NCI-H226 (cell line): ENCODE measurements around the gene CS.
"Not testable (repeated sequence)": the region's sequence is repeated elsewhere in the genome, so short reads cannot be mapped to it uniquely, and the experiment has no call there.

Source experiments
- DNase-seq: peaks from one replicate; pipeline ENCODE4 v3.0.0-alpha.2; 2015

CS gene

DNA sequence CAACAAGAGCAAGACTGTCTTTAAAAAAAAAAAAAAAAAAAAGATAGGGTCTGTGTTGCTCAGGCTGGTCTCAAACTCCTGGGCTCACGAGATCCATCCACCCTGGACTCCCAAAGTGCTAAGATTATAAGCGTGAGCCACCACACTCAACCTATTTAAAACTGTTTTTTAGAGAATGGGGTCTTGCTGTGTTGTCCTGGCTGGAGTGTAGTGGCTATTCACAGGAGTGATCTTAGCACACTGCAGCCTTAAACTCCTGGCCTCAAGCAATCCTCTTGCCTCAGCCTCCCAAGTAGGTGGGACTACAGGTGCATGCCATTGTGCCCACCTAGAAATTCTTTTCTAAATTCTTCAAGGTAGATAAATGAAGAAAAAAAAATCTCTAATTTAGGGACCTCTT is 25.8 kb downstream of the CS start:
- DNase-seq = no peak

DNA sequence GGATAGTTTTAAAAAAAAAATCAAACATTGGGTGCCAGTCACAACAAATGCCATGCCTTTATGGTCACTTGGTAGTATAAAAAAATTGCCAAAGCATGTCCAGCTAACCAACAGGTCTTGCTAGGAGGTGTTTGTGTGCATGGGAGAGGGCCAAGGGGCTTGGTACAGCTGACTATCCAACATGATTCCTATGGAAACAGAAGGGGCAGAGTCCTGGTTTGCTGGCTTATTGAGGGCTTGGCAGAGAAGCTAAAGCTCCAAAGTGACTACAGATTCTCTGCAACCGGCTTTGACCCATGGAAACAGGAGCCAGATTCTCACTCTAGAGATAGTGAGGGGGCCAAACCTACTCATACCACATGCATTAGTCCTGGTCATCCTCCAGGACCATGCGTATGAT is 27.7 kb downstream of the CS start:
- not testable (repeated sequence) for DNase-seq

DNA sequence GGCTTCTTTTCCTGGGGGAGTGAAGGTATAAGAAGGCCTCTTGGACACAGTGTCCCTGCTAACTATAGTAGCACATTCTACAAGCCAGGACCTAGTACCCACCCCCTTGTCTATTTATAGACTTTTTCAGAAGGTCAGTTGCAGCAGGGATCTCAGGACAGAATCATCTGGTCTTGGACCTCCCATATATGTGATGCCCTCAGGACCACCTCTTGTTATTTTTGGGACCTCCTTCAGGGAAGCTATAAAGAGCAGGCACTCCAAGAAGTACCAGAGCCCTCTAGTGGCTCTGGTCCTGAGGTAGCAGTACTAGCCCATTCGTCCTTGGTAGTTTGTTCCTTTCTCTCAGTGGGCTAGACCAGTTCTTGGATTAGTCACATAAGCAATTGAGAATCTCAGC is 29.1 kb downstream of the CS start:
- DNase-seq = peak; percentile 29

DNA sequence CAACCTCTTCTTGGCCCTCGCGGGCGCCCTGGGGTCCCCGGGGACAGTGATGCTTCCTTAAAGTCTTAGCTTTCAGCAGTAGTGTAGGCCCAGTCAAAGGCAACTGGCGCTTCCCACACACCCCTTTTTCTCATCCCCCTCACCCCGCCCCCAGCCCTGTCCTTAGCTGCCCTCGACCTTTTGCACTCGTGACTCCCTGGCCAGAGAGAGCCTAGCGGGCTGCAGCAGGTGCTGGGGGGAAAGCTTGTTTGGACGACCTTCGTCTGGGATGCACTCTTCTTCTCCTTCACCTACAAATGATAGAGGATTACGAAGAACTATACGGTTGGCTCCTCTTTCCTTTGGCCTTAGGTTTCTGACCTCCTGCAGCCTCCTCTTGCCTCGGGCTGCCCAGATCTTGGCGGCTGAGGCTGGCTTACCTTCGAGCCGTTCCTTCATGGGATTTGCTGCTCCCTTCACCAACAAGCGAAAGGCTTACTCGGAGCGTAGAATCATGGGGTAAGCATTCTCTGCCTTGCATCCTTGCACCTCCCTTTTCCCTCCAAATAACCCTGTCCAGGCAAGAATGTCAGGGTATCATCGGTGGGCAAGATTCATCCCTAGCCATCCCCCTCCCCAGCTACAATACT is 32.6 kb downstream of the CS start:
- DNase-seq = no peak

DNA sequence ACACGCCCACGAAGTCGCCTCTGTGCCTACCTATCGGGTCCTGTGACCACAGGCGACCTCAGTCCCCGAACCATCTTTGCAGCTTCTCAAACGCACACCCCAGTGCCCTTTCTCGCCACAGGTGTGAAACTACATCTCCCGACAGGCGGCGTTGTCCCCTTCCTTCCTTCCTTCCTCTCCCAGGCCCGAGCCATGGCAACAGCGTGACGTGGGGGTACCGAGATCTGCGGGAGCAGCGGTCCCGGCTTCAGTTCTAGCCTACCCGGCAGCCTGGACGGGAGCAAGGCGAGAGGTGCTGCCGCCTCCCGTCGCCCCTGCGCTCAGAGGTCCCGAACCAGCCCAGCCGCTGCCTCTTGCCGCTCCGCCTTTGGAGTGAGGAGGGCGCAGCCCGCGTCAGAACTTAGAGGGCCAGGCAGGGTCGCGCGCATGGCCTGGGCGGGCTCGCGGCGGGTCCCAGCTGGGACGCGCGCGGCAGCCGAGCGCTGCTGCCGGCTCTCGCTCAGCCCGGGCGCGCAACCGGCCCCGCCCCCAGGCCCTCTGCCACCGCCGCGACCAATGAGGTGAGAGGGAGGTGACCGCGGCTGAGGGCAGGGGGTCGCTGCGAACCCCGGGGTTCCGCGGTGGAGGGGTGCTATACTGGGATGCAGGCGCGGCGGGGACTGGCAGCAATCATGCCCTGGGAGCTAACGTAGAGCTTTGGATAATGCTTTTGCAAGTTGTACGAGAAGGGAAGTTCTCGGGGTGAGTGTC is 33.3 kb downstream of the CS start, which contains the start of gene COQ10A:
TSS of gene COQ10A (plus strand) at position 250 of the 750 bp plus-strand sequence. CDS start at position 427, 177 bp downstream.
- peak; percentile 77 for DNase-seq

DNA sequence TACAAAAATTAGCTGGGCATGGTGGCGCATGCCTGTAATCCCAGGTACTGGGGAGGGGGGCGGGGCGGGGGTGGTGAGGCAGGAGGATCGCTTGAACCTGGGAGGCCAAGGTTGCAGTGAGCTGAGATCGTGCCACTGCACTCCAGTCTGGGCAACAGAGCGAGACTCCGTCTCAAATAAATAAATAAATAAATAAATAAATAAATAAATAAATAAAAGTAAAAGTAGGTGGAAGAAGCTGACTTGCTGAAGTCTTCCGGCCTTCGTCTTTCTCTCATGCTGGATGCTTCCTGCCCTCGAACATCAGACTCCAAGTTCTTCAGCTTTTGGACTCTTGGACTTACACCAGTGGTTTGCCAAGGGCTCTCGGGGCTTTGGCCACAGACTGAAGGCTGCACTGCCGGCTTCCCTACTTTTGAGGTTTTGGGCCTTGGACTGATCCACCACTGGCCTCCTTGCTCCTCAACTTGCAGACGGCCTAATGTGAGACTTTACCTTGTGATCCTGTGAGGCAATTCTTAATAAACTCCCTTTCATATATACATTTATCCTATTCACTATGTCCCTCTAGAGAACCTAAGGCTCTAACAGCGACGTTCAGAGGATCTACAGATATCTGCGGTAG is 34.0 kb downstream of the CS start:
- not testable (repeated sequence) for DNase-seq

DNA sequence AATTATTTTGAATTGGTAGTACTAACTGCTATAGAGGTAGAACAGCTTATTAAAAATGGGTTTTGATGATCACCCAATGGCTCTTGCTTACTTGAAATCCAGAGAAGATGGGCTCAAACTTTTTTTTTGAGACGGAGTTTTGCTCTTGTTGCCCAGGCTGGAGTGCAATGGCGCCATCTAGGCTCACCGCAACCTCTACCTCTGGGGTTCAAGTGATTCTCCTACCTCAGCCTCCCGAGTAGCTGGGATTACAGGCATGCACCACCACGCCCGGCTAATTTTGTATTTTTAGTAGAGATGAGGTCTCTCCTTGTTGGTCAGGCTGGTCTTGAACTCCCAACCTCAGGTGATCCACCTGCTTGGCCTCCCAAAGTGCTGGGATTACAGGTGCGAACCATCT is 37.2 kb downstream of the CS start:
- not testable (repeated sequence) for DNase-seq

DNA sequence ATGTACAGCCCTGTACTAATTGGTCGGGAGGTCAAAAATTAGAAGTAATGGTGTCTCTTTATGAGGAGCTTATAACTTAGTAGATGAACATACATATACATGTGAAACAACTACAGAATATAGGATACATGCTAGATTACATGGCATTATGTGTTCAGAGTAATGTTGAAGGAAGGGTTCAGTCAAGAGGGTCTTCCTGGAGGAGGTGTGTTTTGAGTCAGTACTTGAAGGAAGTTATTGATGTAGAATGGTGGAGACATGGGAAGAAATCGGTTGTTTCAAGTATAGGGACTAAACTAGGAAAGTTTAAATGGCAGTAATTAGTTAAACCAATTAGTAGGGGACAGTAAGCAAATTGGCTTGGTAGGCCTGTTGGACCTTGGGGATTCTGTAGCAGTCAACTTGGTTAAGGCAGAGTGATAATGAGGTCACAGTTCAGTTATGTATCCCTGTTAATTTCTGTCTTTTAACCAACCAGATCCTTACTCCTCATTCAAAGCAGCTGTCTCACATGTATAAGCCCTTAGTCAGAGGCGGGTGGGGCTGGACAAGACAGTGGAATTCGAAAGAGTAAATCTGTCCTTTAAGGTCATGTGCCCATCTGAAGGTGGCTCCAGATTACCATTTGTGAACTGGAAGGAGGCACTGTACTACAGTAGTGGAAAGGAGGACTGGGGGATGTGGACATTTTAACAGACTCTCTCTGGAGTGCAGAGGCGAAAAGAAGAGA is 38.5 kb downstream of the CS start:
- DNase-seq = peak; percentile 91

DNA sequence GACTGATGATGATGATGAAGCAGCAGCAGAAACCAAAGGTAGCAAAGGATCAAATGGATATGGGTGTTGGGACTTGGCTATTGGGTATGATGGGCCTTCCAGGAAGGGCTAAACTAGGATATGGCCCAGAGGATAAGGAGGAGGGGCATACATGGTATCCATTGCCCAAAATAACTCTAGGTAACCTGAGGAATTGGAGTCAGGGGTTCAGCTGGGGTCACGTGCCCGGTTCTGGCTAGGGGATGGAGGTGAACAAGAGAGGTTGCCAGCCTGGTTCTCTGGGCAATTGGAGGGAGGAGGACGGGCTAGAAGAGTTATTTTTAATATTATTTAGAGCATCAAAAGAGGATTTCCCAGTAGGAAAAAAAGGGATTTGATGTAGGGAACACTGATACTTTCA is 39.2 kb downstream of the CS start:
- no peak for DNase-seq

DNA sequence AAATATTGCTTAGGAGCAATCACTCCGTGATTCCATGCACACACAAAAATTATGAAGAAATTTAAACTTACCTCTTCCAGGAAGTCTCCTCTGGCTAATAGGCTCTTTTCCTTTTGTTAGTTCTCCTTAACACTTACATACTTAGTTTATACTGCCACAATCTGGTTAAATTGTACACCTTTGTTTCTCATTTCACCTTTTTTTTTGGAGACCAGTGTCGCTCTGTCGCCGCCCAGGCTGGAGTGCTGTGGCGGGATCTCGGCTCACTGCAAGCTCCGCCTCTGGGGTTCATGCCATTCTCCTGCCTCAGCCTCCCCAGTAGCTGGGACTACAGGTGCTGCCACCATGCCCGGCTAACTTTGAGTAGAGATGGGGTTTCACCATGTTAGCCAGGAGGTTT is 39.8 kb downstream of the CS start:
- no peak for DNase-seq

DNA sequence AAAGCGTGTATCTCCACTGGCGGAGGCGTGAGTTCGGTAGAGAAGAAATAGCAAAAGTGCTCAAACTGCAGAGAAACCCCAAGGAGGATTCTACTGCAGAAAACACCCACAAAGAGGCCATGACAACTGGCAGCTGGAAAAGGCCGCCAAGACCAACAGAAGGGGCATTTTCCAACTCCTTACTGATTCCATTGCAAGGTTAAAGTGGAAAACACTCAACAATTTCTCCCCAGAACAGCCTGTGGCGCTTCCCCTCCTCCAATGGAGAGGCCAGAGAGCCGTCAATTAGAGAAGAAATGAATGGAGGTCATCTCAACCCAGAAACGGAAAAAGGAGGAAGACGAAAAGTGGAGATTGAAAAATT is 41.3 kb downstream of the CS start:
- DNase-seq = no peak

DNA sequence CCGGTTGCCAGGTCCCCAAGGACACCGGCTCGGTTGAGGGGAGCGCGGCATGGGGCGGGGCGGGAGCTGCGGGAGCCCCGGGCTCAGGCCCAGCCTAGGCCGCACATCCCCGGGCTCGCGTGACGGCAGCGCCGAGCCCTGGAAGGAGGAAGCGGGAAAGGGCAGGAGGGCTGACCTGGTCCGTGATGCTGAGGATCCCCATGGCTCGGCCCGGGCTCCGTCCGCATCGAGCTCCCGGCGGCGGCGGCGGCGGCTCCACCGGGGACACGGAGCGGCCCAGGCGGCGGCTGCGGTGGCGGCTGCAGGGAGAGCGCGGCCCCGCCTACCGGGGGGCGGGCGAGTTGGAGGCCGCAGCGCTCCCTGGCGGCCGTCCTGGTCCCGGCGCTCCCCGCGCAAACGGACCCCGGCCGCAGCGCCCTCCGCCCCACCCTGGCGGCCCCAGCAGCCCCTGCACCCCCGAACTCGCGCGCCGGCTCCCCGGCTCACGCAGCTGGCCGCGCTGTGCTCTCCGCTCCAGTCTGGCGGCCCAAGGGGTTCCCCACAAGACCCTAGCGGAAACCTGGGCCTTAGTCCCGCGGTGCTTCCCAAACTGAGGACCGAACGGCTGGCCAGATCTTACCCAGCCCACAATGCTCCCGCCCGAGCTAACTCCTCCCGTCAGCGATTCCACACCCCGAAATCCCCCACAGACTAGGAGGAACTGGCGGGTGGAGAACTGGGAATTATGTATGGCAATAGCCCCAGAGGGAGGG is 41.9 kb downstream of the CS start, which contains the start of gene ANKRD52:
TSS of gene ANKRD52 (minus strand) at position 317 of the 752 bp plus-strand sequence. CDS start at position 202, 115 bp downstream.
- DNase-seq = peak; percentile 86

DNA sequence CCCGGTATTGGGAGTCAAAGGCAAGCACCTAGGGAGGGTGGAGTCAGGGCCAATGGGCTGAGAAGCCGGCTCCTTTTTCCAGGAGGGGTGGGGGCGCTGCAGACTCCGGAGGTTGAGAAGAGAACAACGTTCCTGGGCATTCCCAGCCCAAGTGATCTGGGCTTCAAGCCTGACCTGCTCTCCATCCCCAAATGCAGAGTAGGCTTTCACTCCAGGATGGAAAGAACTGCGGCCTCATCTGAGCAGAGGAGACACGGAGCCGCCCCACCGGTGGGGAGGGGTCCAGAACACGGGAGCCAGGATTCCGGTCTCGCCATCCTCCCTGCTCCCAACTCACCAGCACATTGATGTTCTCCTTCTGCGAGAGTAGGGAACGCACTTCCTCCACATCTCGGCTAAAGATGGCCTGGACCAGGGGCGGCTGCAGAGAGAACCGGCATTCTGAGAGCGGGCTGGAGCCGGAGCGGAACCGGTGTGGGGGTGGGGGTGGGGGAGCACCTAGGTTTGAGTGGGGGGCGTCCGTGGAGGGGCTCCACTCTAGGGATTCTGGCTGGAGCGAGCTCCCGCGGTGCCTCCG is 42.6 kb downstream of the CS start:
- DNase-seq = peak; percentile 48

DNA sequence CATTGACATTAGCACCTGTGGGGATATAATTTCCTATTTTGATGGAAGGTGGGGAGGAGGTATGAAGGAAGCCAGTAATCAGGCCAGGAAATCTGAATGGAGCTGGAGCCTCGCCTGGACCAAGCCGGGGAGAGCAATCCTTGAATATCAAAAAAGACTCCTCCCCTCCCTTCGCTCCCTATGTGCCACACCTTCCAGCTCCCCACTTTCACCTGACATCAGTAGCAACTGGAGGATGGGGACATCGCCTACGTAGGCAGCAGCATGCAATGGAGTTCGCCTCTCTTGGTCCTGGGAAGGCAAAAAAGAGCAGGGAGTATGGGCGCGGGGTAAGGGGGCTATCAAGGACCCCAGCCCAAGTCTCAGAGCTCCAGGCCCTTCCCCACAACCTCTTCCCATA is 43.1 kb downstream of the CS start:
- DNase-seq = no peak

DNA sequence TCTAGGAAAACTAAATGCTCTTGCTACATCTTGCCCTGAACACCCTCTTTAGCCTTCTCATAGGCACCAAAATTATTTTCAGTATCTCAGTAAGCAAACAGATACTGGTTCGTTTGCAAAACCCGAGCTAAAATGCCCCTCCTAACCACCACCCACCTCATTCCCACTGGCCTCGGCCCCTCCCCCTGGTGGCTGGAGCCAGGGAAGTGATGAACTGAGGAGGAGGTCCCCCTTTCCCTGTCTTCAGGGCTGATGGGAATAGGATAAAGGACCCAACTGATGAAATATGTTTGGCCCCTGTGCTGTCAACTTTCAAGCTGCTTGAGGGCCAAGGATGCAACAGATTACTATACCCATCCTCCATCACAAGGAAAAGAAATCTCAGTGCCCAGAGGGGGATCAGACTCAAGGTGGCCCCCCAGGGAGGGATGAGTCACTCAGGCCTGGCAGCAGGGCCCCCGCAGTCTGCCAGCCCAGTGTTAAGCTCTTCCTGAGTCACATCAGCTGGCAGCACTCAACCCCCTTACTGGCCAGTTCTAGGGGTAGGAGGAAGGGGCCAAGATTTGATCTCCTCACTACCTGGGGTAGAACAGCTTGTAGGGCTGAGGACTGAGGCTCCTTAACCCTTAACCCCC is 43.7 kb downstream of the CS start:
- peak; percentile 54 for DNase-seq

DNA sequence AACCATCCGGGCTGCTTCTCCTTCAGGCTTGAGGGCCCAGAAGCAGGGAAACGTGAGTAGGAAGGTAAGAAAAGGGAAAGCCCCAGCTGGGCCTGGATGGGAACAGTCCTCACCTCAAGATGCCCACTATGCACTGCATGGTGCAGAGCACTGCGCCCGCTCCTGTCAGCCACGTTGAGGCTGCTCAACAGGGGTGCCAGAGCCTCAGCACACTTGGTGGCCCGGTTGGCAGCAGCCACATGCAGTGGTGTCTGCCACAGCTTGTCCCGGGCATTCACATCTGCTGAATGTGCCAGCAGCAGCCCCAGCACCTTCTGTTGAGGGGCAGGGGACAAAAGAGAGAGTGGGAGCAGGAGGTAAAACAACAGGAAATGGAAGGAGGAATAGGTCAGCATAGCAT is 44.5 kb downstream of the CS start:
- DNase-seq = no peak

DNA sequence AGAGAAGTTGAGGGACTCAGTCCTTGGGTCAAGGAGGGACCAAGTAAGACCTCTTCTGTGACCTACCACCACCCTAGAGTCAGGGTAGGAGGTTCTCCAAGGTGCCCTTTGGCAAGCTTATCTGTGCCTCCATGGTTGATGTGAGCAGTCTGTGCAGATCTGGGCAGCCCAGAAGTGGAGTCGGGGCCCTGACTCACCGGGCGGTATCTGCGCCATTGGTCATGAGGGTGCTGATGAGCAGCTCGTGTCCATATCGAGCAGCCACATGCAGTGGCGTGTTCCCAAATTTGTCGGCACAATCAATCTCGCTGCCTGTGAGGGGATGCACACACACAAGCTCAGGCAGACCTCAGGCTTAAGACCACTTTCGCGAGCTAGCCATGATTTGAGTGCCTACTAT is 47.0 kb downstream of the CS start:
- DNase-seq = no peak

DNA sequence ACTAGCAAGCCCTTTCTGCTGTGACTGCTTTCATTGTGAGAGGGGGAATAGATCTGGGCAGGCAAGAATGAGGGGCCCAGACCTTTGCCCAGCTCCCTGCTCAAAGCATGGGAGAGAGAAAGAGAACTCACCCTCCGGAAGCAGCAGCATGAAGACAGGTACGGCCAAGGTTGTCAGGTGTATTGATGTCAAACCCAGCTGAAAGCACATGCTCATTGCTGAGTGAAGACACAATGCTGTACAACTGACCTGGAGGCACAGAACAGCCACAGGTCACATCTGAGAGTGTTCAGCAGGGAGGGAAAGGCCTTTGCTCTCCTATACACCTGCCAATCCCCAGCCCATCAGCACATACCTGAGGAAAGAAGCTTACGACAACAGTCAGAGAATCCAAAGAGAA is 47.5 kb downstream of the CS start:
- DNase-seq = no peak

DNA sequence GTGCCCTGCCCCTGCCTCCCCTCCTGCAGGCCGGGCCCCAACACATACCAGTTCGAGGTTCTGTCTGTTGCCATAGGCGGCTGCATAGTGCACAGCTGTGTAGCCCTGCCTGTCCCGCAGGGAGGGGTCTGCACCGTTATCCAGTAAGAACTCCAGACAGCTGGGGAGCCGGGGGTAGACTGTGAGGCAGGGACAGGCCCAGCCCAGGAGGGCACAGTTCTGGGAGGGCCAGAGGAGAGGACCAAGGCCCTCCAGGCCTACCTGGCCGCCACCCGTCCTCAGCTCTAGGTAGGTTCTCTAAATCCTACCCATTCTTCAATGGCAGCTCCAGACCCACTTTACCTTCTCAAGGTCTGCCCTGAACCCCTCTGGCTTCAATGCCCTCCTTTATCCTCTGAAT is 51.4 kb downstream of the CS start:
- DNase-seq = no peak

DNA sequence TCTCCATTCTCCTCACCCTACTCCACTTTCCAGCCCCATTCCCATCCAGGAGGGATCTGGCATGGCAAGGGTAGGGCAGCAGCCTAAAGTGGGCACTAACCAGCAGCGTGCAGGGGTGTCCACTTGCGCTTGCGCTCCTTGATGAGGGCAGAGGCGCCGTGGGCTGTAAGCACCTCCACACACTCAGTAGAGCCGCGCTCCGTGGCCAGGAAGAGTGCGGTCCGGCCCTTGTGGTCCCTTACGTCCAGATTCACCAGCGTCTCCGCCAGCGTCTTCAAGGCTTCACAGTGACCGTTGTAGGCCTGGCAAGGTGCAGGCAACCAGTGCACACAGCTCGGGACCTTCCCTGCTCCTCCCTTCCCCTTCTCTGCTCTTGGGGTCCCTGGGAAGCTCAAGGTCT is 52.2 kb downstream of the CS start:
- no peak for DNase-seq

DNA sequence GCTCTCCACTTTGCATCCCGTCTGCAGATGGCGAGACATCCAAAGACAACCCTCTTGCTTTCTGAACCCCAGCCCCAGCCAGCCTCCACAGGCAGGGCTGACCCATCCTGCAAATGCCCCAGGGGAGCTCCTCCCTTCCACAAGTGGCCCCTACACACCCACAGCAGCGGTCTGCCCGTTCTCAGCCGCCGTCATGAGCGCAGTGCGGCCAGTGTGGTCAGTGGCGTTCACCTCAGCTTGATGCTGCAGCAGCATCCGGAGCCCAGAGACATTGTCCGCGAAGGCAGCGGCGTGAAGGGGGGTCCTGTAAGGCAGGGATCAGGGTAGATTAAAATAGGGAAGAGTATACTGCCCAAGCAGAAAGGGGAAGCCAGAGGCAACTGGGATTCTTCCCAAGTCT is 55.6 kb downstream of the CS start:
- DNase-seq = no peak

DNA sequence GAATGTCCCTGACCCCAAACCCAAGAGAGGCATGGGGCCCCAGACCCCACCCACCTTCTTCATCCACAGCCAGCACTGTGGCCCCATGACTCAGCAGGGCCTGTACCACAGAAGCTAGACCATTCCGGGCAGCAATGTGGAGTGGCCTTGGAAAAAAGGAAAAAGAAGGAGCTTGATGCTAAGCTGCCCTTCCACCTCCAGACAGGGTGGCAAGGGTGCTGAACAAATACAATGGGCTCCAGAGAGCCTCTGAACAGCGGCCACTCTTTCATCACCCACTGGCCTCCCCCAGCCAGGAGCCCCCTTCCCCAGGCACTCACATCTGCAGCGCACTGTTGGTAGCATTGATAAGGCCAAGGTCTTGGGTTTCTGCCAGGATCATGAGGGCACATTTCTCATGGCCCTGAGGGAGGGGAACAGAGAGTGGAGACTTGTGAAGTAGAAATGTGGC is 56.4 kb downstream of the CS start:
- DNase-seq = no peak
